Retinal pigment epithelial cell (primary cell): Measurements from ENCODE around the gene TRPM2.

ENCODE experiments used
- DNase-seq: peaks from one replicate; pipeline ENCODE4 v3.0.0-alpha.2; 2010; ENCODE audit warnings: low read depth
- H3K4me3 ChIP-seq: 2 replicates; pipeline ENCODE4 v1.5.1; 2011; ENCODE audit warnings: mild to moderate bottlenecking, low read length, control low read depth, moderate library complexity
- TF ChIP-seq, protein P1 (sequence below): conservative IDR thresholded peaks from 2 replicates; pipeline ENCODE4 v1.5.1; 2011; ENCODE audit warnings: low read depth, low read length, control low read depth, inconsistent platforms

Gene TRPM2

DNA sequence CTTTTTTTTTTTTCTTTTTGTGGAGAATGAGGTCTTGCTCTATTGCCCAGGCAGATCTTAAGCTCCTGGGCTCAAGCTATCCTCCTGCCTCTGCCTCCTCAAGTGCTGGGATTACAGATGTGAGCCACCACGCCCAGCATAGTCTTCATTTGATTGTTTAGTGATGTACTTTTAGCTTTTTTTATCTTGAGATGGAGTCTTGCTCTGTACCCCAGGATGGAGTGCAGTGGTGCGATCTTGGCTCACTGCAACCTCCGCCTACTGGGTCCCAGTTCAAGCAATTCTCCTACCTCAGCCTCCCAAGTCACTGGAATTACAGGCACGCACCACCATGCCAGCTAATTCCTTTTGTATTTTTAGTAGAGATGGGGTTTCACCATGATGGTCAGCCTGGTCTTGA is 77.9 kb downstream of the TRPM2 start:
- no peak for DNase-seq
- TF ChIP-seq, protein P1, sequence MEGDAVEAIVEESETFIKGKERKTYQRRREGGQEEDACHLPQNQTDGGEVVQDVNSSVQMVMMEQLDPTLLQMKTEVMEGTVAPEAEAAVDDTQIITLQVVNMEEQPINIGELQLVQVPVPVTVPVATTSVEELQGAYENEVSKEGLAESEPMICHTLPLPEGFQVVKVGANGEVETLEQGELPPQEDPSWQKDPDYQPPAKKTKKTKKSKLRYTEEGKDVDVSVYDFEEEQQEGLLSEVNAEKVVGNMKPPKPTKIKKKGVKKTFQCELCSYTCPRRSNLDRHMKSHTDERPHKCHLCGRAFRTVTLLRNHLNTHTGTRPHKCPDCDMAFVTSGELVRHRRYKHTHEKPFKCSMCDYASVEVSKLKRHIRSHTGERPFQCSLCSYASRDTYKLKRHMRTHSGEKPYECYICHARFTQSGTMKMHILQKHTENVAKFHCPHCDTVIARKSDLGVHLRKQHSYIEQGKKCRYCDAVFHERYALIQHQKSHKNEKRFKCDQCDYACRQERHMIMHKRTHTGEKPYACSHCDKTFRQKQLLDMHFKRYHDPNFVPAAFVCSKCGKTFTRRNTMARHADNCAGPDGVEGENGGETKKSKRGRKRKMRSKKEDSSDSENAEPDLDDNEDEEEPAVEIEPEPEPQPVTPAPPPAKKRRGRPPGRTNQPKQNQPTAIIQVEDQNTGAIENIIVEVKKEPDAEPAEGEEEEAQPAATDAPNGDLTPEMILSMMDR = no peak
- H3K4me3 ChIP-seq = no peak overlapping the region

DNA sequence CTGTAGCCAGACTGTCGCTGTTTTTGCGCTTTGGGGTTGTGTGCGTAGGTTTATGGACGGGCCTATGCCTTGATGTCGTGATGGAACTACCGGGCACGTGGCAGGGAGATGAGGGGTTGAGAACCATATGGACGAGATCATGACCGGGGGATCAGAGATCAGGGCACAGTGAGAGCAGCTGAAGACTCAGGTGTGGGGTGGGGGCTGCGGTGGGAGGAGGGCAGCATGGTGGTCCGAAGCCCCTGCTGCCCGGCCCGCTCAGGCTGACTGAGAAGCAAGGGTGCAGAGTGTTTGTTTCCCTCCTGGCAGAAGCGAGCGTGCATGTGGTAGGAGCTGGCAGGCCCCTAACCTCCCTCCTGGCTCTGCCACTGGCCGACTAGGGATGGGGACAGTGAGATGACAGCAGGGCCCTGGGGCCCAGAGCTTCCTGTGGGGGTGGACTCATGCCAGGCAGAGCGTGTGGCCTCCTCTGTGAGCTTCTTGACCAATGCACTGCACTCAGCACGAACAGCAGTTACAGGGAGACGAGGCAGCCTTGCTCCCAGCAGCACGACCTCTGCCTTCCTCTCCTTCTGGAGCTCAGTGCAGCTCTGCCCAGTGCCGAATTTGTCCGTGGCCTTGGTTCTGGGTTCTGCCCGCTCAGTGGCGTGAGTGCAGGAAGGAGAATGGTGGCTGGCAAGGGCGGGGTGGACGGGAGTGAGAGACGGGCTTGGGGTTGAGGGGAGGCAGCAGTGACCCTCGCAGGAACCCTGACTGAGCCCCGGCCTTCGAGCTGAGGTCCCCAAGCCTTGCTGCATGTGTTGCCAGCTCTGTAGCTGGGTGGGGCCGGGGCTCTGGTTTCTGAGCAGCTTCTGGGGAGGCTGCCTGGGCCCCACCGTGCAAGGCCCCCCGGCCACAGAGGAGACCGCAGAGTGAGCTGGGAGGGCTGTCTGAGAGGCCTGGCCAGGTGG is 79.7 kb downstream of the TRPM2 start:
- TF ChIP-seq, protein P1 = no peak
- H3K4me3 ChIP-seq = no peak overlapping the region
- no peak for DNase-seq

DNA sequence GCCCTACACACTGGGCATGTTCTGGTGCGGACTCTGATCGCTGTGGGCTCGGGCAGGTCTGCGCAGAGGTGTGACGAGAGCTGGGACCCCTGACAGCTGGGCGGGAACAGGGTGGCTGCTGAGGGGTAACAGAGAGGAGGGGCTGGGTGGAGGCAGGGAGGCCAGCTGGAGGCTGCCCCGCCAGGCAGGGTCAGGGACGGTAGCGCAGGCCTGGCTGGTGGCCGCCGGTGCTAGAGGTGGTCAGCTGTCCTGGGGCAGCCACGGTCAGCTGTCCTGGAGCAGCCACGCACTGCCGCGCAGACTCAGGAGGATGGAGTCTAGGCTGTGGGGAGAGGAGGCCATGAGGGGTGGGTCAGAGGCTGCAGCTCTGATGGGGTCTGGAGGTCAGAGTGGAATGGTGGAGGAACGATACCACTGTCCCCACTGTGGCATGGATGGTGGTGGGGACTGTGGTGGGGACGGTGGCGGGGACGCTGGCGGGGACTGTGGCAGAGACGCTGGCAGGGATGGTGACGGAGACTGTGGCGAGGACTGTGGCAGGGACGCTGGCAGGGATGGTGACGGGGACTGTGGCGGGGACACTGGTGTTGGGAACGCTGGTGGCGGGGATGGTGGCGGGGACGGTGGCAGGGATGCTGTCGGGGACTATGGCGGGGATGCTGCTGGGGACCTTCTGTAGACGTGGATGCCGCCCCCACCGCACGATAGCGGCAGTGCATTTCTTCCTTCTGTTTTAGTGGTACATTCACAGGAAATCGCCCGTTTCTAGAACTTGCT is 80.6 kb downstream of the TRPM2 start:
- TF ChIP-seq, protein P1 = no peak
- no peak for DNase-seq
- H3K4me3 ChIP-seq = no peak overlapping the region

DNA sequence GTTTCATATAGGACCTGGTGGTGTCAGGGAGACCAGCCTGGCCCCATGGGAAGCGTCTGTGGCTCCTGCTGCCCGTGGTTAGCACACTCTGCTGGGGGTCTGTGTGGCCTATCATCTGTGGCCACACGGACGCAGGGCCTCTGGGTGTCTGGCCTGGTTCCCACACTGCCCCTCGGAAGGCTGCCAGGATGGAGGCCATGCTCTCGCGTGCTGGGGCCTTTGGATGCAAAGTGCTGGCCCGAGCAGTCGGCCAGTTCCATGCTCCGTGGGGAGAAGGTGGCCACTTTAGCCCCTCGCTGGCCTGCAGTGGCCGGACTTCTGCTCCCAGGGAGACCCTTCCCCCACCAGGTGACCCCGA is 81.1 kb downstream of the TRPM2 start:
- TF ChIP-seq, protein P1 = no peak
- no peak overlapping the region for H3K4me3 ChIP-seq
- DNase-seq = no peak

DNA sequence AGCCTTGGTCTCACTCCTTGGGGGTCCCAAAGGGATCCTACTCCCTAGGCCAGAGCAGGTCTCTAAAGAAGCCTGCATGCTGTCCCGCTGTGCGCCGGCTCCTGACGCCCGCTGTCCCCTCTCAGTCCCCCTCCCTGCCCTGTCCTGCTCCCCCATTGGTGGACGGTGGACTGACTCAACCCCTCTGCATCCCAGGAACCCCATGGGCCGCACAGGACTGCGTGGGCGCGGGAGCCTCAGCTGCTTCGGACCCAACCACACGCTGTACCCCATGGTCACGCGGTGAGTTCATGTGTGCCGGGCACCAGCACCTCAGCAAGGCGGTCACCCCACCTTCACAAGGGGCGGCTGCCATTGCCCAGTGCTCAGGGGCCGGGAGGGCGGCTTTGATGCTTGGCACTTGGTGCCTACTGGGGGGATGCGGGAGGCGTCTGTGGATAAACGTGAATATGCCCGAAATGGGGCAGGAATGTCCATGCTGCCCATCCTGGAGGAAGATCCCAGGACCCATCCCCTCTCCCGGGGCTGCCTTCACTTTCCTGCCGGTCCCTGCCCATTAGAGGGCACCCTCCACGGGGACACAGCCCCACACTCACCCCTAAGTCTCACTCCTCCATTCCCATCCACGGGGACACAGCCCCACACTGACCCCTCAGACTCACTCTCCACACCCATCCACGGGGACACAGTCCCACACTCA is 81.7 kb downstream of the TRPM2 start:
- no peak for DNase-seq
- no peak overlapping the region for H3K4me3 ChIP-seq
- TF ChIP-seq, protein P1 = no peak

DNA sequence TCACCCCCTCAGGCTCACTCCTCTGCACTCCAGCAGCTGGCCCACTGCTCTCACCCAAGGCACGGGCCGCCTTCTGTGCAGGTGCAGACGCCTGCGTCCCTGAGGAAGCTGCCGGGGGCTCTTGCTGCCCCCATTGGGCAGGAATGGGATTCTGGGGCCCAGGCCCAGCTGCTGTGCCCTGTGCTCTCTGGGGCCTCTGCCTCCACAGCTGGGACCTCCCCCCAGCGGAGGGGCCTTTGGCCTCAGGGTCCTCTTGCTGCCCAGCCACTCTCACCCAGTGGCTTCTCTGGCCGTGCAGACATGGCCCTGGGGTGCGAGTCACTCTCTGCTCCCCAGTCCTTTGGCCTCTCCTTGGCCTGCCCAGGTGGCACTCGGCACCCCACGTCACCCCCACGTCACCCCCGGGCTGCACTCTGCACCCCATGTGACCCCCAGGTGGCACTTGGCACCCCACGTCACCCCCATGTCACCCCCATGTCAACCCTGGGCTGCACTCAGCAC is 82.7 kb downstream of the TRPM2 start:
- H3K4me3 ChIP-seq = no peak overlapping the region
- DNase-seq = no peak
- TF ChIP-seq, protein P1 = no peak
